GM12878 (cell line): ENCODE data around the gene MATN1. TPM values are rescaled to one million over a fixed set of nuclear protein-coding genes. Genes with fewer than 3 reads are reported as not detected.

ENCODE experiments used
- ATAC-seq: fragments of 200-7000 bp; cut with Tn5 transposase; 3 replicates; pipeline ENCODE4 v1.9.1; 2020; ENCODE audit warnings: mild to moderate bottlenecking, moderate library complexity
- BruUV-seq: library from RNA; stranded (reverse); fragments of 400-500 nt; replicated peaks from 2 replicates; lab custom pipeline; 2021; lab: Mats Ljungman, UMichigan
- CTCF ChIA-PET: fragments of 300-600 bp; sonication (Branson Sonifier 250); formaldehyde crosslinking; extraction: SDS; loops from one replicate; lab custom pipeline; 2021; ENCODE audit warnings: inconsistent platforms; lab: Yijun Ruan, JAX
- POLR2A ChIA-PET: fragments of 350-600 bp; formaldehyde crosslinking; extraction: SDS; loops from one replicate; lab custom pipeline; 2021; ENCODE audit warnings: inconsistent platforms; lab: Charles Lee
- RAD21 ChIA-PET: fragments of 300-600 bp; sonication (Branson Sonifier 250); formaldehyde crosslinking; loops from one replicate; lab custom pipeline; 2023; ENCODE audit warnings: antibody characterized with exemption; ENCODE audit not compliant: unreplicated experiment; lab: Charles Lee
- SMC1A ChIA-PET: fragments of 300-600 bp; sonication (Branson Sonifier 250); formaldehyde crosslinking; loops from one replicate; lab custom pipeline; 2023; ENCODE audit not compliant: unreplicated experiment, uncharacterized antibody; lab: Charles Lee
- DNase-seq: peaks from one replicate; pipeline ENCODE4 v3.0.0-alpha.2; 2011; ENCODE audit warnings: low read depth, low spot score
- FAIRE-seq: peaks from 3 replicates; lab custom pipeline; 2011; peaks lifted over from hg19 to GRCh38; lab: Jason Lieb, UNC
- H2AFZ ChIP-seq: 2 replicates; pipeline ENCODE4 v1.6.0; 2011; ENCODE audit warnings: low read depth, low read length, control low read depth; ENCODE audit not compliant: control insufficient read depth
- H3K27ac ChIP-seq: 2 replicates; pipeline ENCODE4 v1.5.1; 2011; ENCODE audit warnings: control low read depth; ENCODE audit not compliant: control insufficient read depth, insufficient read depth
- H3K27me3 ChIP-seq, 2 experiments: replicated peaks in 1 of 2; 2 replicates each; pipeline versions ENCODE4 v1.6.0 to v1.6.1; 2011; ENCODE audit warnings: low read length in 1 of 2; ENCODE audit not compliant: control insufficient read depth in 2 of 2, insufficient read depth in 2 of 2
- H3K36me3 ChIP-seq, 2 experiments: 2 replicates each; pipeline ENCODE4 v1.5.1; 2011; ENCODE audit warnings: low read length in 1 of 2; ENCODE audit not compliant: control insufficient read depth in 2 of 2, insufficient read depth in 2 of 2
- H3K4me1 ChIP-seq: 2 replicates; pipeline ENCODE4 v1.6.1; 2011; ENCODE audit warnings: mild to moderate bottlenecking, low read length, moderate library complexity, mixed read lengths; ENCODE audit not compliant: control insufficient read depth, insufficient read depth
- H3K4me2 ChIP-seq: 2 replicates; pipeline ENCODE4 v1.6.0; 2011; ENCODE audit warnings: control low read depth; ENCODE audit not compliant: control insufficient read depth, insufficient read depth
- H3K4me3 ChIP-seq: fragments of 200-600 bp; sonication (generic); 2 replicates; pipeline ENCODE4 v1.5.1; 2016
- H3K79me2 ChIP-seq: 2 replicates; pipeline ENCODE4 v1.6.0; 2011; ENCODE audit warnings: low read length; ENCODE audit not compliant: control insufficient read depth, insufficient read depth
- H3K9ac ChIP-seq: 2 replicates; pipeline ENCODE4 v1.8.0; 2011; ENCODE audit warnings: low read length, control low read depth, mixed read lengths; ENCODE audit not compliant: control insufficient read depth, insufficient read depth
- H3K9me3 ChIP-seq: replicated peaks from 3 replicates; pipeline ENCODE4 v1.5.1; 2011; ENCODE audit warnings: mild to moderate bottlenecking, low read length; ENCODE audit not compliant: control insufficient read depth, insufficient read depth
- H4K20me1 ChIP-seq: 2 replicates; pipeline ENCODE4 v1.6.0; 2011; ENCODE audit not compliant: control insufficient read depth, insufficient read depth
- BRCA1 ChIP-seq: IDR thresholded peaks from 2 replicates; pipeline ENCODE4 v1.6.1; 2011; ENCODE audit warnings: low read depth, low read length, improper control_type of control experiment
- CBFB ChIP-seq: IDR thresholded peaks from 2 replicates; pipeline ENCODE4 v1.6.1; 2016; ENCODE audit warnings: antibody characterized with exemption, low read depth
- CHD1 ChIP-seq: IDR thresholded peaks from 2 replicates; pipeline ENCODE4 v1.6.1; 2012; ENCODE audit warnings: low read depth, low read length, improper control_type of control experiment
- CREM ChIP-seq: IDR thresholded peaks from 2 replicates; pipeline ENCODE4 v1.6.1; 2014; ENCODE audit warnings: antibody characterized with exemption, low read depth
- EED ChIP-seq: sonication (generic); IDR thresholded peaks from 2 replicates; pipeline ENCODE4 v1.6.1; 2016; ENCODE audit warnings: antibody characterized with exemption, low read depth
- ESRRA ChIP-seq: IDR thresholded peaks from 2 replicates; pipeline ENCODE4 v1.6.1; 2012; ENCODE audit warnings: mild to moderate bottlenecking, low read length, improper control_type of control experiment
- MEF2B ChIP-seq: fragments of 450-650 bp; IDR thresholded peaks from 2 replicates; pipeline ENCODE4 v1.6.1; 2018; ENCODE audit warnings: mild to moderate bottlenecking, moderate library complexity; ENCODE audit not compliant: partially characterized antibody, poor library complexity, severe bottlenecking
- NR2F1 ChIP-seq: fragments of 450-650 bp; conservative IDR thresholded peaks from 2 replicates; pipeline ENCODE4 v1.6.1; 2017; ENCODE audit warnings: mild to moderate bottlenecking
- POLR2A ChIP-seq: IDR thresholded peaks from 2 replicates; pipeline ENCODE4 v1.6.1; 2011; ENCODE audit warnings: low read depth, mild to moderate bottlenecking, low read length
- POU2F2 ChIP-seq: IDR thresholded peaks from 3 replicates; pipeline ENCODE4 v1.6.1; 2011; ENCODE audit warnings: low read depth, mild to moderate bottlenecking, low read length, borderline replicate concordance
- RCOR1 ChIP-seq: conservative IDR thresholded peaks from 2 replicates; pipeline ENCODE4 v1.6.1; 2012; ENCODE audit warnings: low read depth, low read length, improper control_type of control experiment
- SMARCA5 ChIP-seq: fragments of 450-650 bp; IDR thresholded peaks from 2 replicates; pipeline ENCODE4 v1.6.1; 2017; ENCODE audit warnings: mild to moderate bottlenecking
- SUZ12 ChIP-seq: fragments of 200-600 bp; sonication (generic); IDR thresholded peaks from one replicate; pipeline ENCODE4 v1.6.1; 2018; ENCODE audit warnings: antibody characterized with exemption, mild to moderate bottlenecking; ENCODE audit not compliant: unreplicated experiment
- TCF12 ChIP-seq: IDR thresholded peaks from 2 replicates; pipeline ENCODE4 v1.6.1; 2011; ENCODE audit warnings: low read depth, mild to moderate bottlenecking, low read length
- TCF3 ChIP-seq: IDR thresholded peaks from 2 replicates; pipeline ENCODE4 v1.6.1; 2012; ENCODE audit warnings: low read depth, mild to moderate bottlenecking, low read length, borderline replicate concordance; ENCODE audit not compliant: insufficient read depth
- ZBED1 ChIP-seq: IDR thresholded peaks from 2 replicates; pipeline ENCODE4 v1.6.1; 2016; ENCODE audit warnings: borderline replicate concordance
- ZNF217 ChIP-seq: fragments of 450-650 bp; IDR thresholded peaks from 2 replicates; pipeline ENCODE4 v1.6.1; 2017; ENCODE audit warnings: antibody characterized with exemption, mild to moderate bottlenecking
- ZNF384 ChIP-seq: IDR thresholded peaks from 2 replicates; pipeline ENCODE4 v1.6.1; 2012; ENCODE audit warnings: low read depth, mild to moderate bottlenecking, low read length, improper control_type of control experiment, borderline replicate concordance
- WGBS: methylation state at CpG from one replicate; pipeline ENCODE4 v1.1.6; 2016; ENCODE audit warnings: low lambda C conversion rate; ENCODE audit not compliant: insufficient replicate concordance, insufficient coverage; ENCODE audit errors: missing lambda C conversion rate; 5-methylcytosine and 5-hydroxymethylcytosine counted together
- in situ Hi-C: fragments of 300-500 bp; cut with MboI; formaldehyde crosslinking; loops from 9 replicates; pipeline ENCODE4 v1.14.3; 2018; ENCODE audit warnings: mixed read lengths
- intact Hi-C: fragments of 100-400 bp; cut with micrococcal nuclease; formaldehyde crosslinking; loops from one replicate; pipeline ENCODE4 v1.14.2; 2022; ENCODE audit not compliant: unreplicated experiment
- polyA plus RNA-seq, 11 experiments: library from polyadenylated mRNA; depleted of rRNA in 4 of 11; unstranded in 6 of 11; stranded (reverse) in 5 of 11; fragments of >200 nt; fragmentation: Nextera tagmentation in 4 of 11; fragmentation: Illumina TruSeq in 1 of 11; extraction: Ambion mirVana in 4 of 11; extraction: Trizol in 1 of 11; gene quantifications; 1 replicate in 1 of 11; 2 replicates in 10 of 11; pipeline versions ENCODE4 v1.2.1 to v1.2.3, GENCODE V29; 2011 to 2016; ENCODE audit warnings: inconsistent platforms in 2 of 11, missing spikeins in 2 of 11, low read depth in 1 of 11
- total RNA-seq, 4 experiments: library from RNA; depleted of rRNA in 3 of 4; stranded (reverse); fragments of >200 nt in 3 of 4; fragmentation: Illumina TruSeq in 1 of 4; extraction: Trizol in 1 of 4; gene quantifications; 2 replicates each; pipeline versions ENCODE4 v1.2.1 to v1.2.3, GENCODE V29; 2013 to 2021
- TF ChIP-seq, protein P1 (sequence below): fragments of 450-650 bp; IDR thresholded peaks from 2 replicates; pipeline ENCODE4 v1.6.1; 2017; ENCODE audit warnings: mild to moderate bottlenecking

MATN1 gene
- total and polyA plus RNA-seq, 10 of the 15 experiments (the other 5 are each of a cell fraction or from before 2014, with no cell fraction given) = 0.04 to 0.50 (median 0.10) TPM; not detected in 1

DNA sequence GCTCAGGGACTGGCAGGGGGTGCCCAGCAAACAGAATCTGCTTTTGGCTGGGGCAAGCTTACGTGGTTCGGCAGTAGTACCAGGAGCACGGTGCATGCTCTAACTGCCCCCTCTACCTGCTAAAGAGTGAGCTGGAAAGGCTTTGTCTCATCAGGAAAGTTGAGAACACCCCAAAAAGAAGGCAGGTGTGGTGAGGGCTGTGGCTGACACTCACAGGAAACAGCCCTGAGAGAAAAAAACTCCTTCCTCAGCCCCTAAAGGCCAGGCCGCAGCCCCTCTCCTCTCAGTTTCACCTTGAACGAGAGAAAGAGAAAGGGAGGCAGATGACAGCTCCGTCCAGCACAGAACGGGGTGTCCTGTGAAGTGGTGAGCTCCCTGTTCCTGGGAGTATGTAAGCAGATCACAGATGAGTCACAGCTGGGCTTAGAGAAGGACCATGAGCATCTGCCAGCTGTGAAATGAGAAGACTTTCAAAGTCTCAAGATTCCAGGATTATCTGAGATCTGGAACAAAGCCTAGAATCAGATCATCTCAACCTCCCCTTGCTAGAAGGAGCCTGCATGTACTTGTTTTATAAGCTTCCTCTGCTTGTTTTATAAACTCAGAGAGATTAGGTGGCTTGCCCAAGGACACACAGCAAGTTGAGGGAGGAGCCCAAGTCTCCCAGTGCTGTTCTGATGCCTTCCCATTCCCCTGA lies 20.8 kb upstream of the MATN1 start:
- FAIRE-seq = peak; percentile 75
- in situ Hi-C loops = no loop called here
- intact Hi-C loops = loop anchor here (1.0 to 5.0 kb wide), 2 partner anchors 10 to 33 kb away; no protein-coding TSS in a partner anchor
- BruUV-seq = TSS peak; percentile 86
- H3K9ac ChIP-seq = peak overlapping the region; percentile 97
- H3K27me3 ChIP-seq = no peaks in the 10 kb centered on the region
- peaks cover 35 to 46% of the 10 kb centered on the region in 2 experiments for H3K36me3 ChIP-seq
- H3K4me2 ChIP-seq = peak overlapping the region; percentile 75
- H3K27ac ChIP-seq = peak overlapping the region; percentile 93
- DNase-seq = no peak
- peak overlapping the region; percentile 98 for H3K4me3 ChIP-seq
- ChIA-PET CTCF (interaction anchor here (0.9 to 16.5 kb wide), 13 partner anchors 11 to 167 kb away, joined by 4 to 161 read pairs (median 13); partner anchors contain the start of genes LAPTM5 and MATN1), POLR2A (interaction anchor here (0.6 to 22.5 kb wide), 7 partner anchors 11 to 35 kb away, joined by 3 to 741 read pairs (median 30); partner anchors contain the start of gene LAPTM5), SMC1A (interaction anchor here (0.9 to 24.8 kb wide), 6 partner anchors 15 to 37 kb away, joined by 3 to 556 read pairs (median 126); partner anchors contain the start of genes LAPTM5 and MATN1), RAD21 (interaction anchor here (0.8 to 14.8 kb wide), 12 partner anchors 12 to 168 kb away, joined by 3 to 462 read pairs (median 6); partner anchors contain the start of gene LAPTM5)
- H3K79me2 ChIP-seq = peaks cover 94% of the 10 kb centered on the region
- peak; percentile 27 for ATAC-seq
- no peaks in the 10 kb centered on the region for H3K9me3 ChIP-seq
- peaks cover 90% of the 10 kb centered on the region for H3K4me1 ChIP-seq
- peaks cover 8% of the 10 kb centered on the region; the same call in 1 of the 2 replicates for H4K20me1 ChIP-seq
- 0% methylated on average over 7 of the region's 7 CpGs for WGBS
- H2AFZ ChIP-seq = no peak overlapping the region
- peak; percentile 83 for TF ChIP-seq SMARCA5
- TF ChIP-seq ESRRA = 0 out of 2 replicates have a peak, but pooled peaks have one; percentile 10
- TF ChIP-seq, protein P1, sequence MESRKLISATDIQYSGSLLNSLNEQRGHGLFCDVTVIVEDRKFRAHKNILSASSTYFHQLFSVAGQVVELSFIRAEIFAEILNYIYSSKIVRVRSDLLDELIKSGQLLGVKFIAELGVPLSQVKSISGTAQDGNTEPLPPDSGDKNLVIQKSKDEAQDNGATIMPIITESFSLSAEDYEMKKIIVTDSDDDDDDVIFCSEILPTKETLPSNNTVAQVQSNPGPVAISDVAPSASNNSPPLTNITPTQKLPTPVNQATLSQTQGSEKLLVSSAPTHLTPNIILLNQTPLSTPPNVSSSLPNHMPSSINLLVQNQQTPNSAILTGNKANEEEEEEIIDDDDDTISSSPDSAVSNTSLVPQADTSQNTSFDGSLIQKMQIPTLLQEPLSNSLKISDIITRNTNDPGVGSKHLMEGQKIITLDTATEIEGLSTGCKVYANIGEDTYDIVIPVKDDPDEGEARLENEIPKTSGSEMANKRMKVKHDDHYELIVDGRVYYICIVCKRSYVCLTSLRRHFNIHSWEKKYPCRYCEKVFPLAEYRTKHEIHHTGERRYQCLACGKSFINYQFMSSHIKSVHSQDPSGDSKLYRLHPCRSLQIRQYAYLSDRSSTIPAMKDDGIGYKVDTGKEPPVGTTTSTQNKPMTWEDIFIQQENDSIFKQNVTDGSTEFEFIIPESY = no peak
- TF ChIP-seq POU2F2 = 0 out of 3 replicates have a peak, but pooled peaks have one; percentile 15
- TF ChIP-seq MEF2B = no peak
- 0 out of 2 replicates have a peak, but pooled peaks have one; percentile 10 for TF ChIP-seq NR2F1
- TF ChIP-seq CHD1 = peak; percentile 15; the same call in 1 of the 2 replicates
- TF ChIP-seq TCF3 = peak; percentile 43; the same call in 1 of the 2 replicates
- TF ChIP-seq TCF12 = peak; percentile 65
- peak; percentile 26; the same call in 1 of the 2 replicates for TF ChIP-seq EED
- TF ChIP-seq POLR2A = peak; percentile 80
- TF ChIP-seq CREM = peak; percentile 41; the same call in 1 of the 2 replicates
- TF ChIP-seq SUZ12 = no peak
- peak; percentile 52; the same call in 1 of the 2 replicates for TF ChIP-seq ZBED1
- 0 out of 2 replicates have a peak, but pooled peaks have one; percentile 1 for TF ChIP-seq RCOR1
- TF ChIP-seq CBFB = peak; percentile 37; the same call in 1 of the 2 replicates
- TF ChIP-seq BRCA1 = no peak
- TF ChIP-seq ZNF384 = peak; percentile 63; the same call in 1 of the 2 replicates
- peak; percentile 78 for TF ChIP-seq ZNF217
